NCI-H1417 (cell line): ENCODE measurements around the gene ENOPH1.

Experiments
- DNase-seq, 3 experiments: peaks; one replicate each; lab custom pipeline; 2025; lab: John Stamatoyannopoulos, UW

ENOPH1 gene

GRCh38 chr4:82508806-82509428 is 78.5 kb downstream of the ENOPH1 start:
- peak in 2 of 3 experiments; percentile 10 to 67 for DNase-seq

GRCh38 chr4:82510216-82510615 is 79.8 kb downstream of the ENOPH1 start:
- DNase-seq, result no peak
